ENCODE data around the gene BCS1L. TPM values are rescaled to one million over a fixed set of nuclear protein-coding genes. Genes with fewer than 3 reads are reported as not detected.

BCS1L gene
- total and polyA plus RNA-seq, 4 donors, result 21.4 to 45.2 (median 35.2) TPM

DNA sequence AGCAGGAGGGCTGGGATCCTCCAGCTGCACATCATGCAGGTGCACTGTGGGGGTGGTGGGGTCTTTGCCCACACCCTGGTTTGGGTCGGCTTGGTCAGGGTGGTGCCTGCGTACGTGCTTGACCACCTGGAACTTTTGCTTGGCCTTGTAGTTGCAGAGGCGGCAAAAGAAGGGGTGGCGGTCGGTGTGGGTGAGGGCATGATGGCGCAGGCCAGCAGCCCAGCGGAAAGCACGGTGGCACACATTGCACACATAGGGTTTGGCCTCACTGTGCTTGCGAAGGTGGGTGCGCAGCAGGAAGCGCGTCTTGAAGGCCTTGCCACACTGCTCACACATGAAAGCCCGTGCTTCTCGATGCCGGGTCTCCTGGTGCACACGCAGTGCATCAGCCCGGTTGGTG, 21.1 kb upstream of the BCS1L start:
- H3K36me3 ChIP-seq (ENCODE audit: control insufficient read depth in 4 of 4, insufficient read depth in 4 of 4, low read length in 4 of 4), result peaks cover 32 to 71% (median 52%) of the 10 kb centered on the region in 4 donors
- H3K4me1 ChIP-seq (ENCODE audit: control insufficient read depth in 5 of 5, insufficient read depth in 5 of 5, low read length in 5 of 5), result no peaks in the 10 kb centered on the region
- H3K27ac ChIP-seq (ENCODE audit: low read depth in 1 of 2, low read length in 1 of 2), result no peak overlapping the region
- no peak for ATAC-seq (ENCODE audit: insufficient read depth, low FRiP score)
- 97 to 98% methylated on average over 18 of the region's 18 CpGs for WGBS, 2 donors
- no peaks in the 10 kb centered on the region for H3K27me3 ChIP-seq (ENCODE audit: control insufficient read depth in 3 of 3, insufficient read depth in 3 of 3, low read length in 2 of 3)
- peaks cover 0 to 2% (median 0%) of the 10 kb centered on the region in 4 donors for H3K9me3 ChIP-seq (ENCODE audit: control insufficient read depth in 4 of 4, insufficient read depth in 3 of 4, low read length in 3 of 4)
- H3K9ac ChIP-seq (ENCODE audit: insufficient read depth in 1 of 2, low read length in 2 of 2), result no peak overlapping the region
- no peak for DNase-seq
- no peak for TF ChIP-seq CTCF (IDR thresholded peaks at IDR 0.05; ENCODE audit: control extremely low read depth, extremely low read depth)
- no peak overlapping the region for H3K4me3 ChIP-seq

GRCh38 chr2:218642121-218642656, 17.3 kb upstream of the BCS1L start:
- H3K4me3 ChIP-seq, result no peak overlapping the region
- 94 to 96% methylated on average over 18 of the region's 18 CpGs for WGBS, 2 donors
- no peaks in the 10 kb centered on the region for H3K4me1 ChIP-seq (ENCODE audit: control insufficient read depth in 5 of 5, insufficient read depth in 5 of 5, low read length in 5 of 5)
- H3K9ac ChIP-seq (ENCODE audit: insufficient read depth in 1 of 2, low read length in 2 of 2), result no peak overlapping the region
- H3K27me3 ChIP-seq (ENCODE audit: control insufficient read depth in 3 of 3, insufficient read depth in 3 of 3, low read length in 2 of 3), result no peaks in the 10 kb centered on the region
- H3K27ac ChIP-seq (ENCODE audit: low read depth in 1 of 2, low read length in 1 of 2), result no peak overlapping the region
- H3K36me3 ChIP-seq (ENCODE audit: control insufficient read depth in 4 of 4, insufficient read depth in 4 of 4, low read length in 4 of 4), result peaks cover 31 to 71% (median 47%) of the 10 kb centered on the region in 4 donors
- DNase-seq (no peak), ATAC-seq (ENCODE audit: insufficient read depth, low FRiP score) (no peak)
- peaks cover 0 to 2% (median 0%) of the 10 kb centered on the region in 4 donors for H3K9me3 ChIP-seq (ENCODE audit: control insufficient read depth in 4 of 4, insufficient read depth in 3 of 4, low read length in 3 of 4)
- TF ChIP-seq CTCF (IDR thresholded peaks at IDR 0.05; ENCODE audit: control extremely low read depth, extremely low read depth), result no peak

- no peak for ATAC-seq (ENCODE audit: insufficient read depth, low FRiP score)
- peaks cover 26 to 69% (median 48%) of the 10 kb centered on the region in 4 donors for H3K36me3 ChIP-seq (ENCODE audit: control insufficient read depth in 4 of 4, insufficient read depth in 4 of 4, low read length in 4 of 4)
These were observed 16.7 kb upstream of the BCS1L start for GRCh38 chr2:218642786-218643185.

More at GRCh38 chr2:218642786-218643185, 16.7 kb upstream of the BCS1L start:
- no peak for TF ChIP-seq CTCF (IDR thresholded peaks at IDR 0.05; ENCODE audit: control extremely low read depth, extremely low read depth)
- Histone ChIP-seq H3K9ac (ENCODE audit: insufficient read depth in 1 of 2, low read length in 2 of 2) (no peak overlapping the region), H3K9me3 (ENCODE audit: control insufficient read depth in 4 of 4, insufficient read depth in 3 of 4, low read length in 3 of 4) (peaks cover 0 to 2% (median 0%) of the 10 kb centered on the region in 4 donors), H3K27ac (ENCODE audit: low read depth in 1 of 2, low read length in 1 of 2) (no peak overlapping the region), H3K4me3 (no peak overlapping the region), H3K4me1 (ENCODE audit: control insufficient read depth in 5 of 5, insufficient read depth in 5 of 5, low read length in 5 of 5) (no peaks in the 10 kb centered on the region), H3K27me3 (ENCODE audit: control insufficient read depth in 3 of 3, insufficient read depth in 3 of 3, low read length in 2 of 3) (no peaks in the 10 kb centered on the region)
- WGBS, 2 donors, result 91 to 94% methylated on average over 17 of the region's 17 CpGs
- no peak for DNase-seq
